Kasumi-1 (cell line): Measurements from ENCODE around the gene ANKRD28.

Experiments used
- DNase-seq, 2 experiments: peaks; one replicate each; lab custom pipeline; 2025; lab: John Stamatoyannopoulos, UW

Gene ANKRD28

DNA sequence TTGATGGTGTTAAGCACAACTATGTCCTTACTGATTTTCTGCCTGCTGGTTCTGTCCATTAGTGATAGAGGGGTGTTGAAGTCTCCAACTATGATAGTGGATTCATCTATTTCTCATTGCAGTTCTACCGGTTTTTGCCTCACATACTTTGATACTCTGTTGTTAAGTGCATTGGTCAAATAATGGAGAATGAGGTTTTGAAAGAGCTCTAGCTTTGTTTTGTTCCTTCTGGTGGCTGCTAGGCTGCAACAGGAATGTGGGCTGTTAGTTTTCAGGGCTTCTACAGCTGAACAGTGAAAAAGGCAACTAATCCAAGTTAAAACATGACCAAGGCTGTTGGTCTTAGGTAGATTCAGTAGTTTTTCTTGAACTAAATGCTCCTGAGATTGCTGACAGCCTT, 133.6 kb downstream of the ANKRD28 start:
- DNase-seq: no peak

DNA sequence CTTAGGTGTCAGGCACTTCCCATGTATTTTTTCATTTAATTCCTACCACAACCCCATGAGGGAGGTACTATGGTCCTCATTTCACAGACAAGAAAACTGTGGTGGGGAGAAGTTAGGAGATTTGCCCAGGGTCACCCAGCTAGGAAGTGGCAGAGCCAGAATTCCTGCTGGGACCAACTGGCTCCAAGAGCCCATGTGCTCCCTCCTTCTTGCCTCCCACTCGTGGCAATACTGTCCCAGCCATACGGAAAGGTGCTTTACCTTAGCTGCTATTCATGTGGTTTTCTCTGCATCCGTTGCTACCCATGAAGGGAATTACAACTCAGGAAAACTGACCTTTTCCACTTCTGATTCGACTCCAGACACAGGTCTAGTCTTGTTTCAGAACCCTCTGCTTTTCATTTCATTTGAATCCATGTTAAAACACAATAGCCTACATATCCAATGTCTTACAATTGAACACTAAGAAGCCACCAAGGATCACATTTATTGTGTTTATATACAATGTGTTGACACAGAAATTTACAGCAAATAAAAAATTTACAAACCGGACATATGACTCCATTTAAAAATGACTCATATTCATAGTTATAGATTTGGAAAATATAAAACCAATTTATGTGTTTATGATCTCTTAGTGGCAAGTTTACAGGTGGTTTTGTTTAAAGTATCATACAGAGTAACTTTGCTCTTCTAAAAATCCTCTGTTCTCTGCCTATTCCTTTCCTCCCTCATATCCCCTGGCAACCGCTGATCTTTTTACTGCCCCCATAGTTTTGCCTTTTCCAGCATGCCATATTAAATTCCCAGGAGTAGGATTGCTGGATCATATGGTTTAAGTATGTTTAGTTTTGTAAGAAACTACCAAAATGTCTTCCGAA, 137.5 kb downstream of the ANKRD28 start:
- no peak for DNase-seq

- DNase-seq: no peak
Measured at GRCh38 chr3:15659254-15659975, 138.4 kb downstream of the ANKRD28 start.

GRCh38 chr3:15657016-15657415, 140.8 kb downstream of the ANKRD28 start:
- DNase-seq: peak; percentile 93 to 94

GRCh38 chr3:15656342-15656741, 141.4 kb downstream of the ANKRD28 start:
- no peak for DNase-seq

- DNase-seq: no peak
Measured at GRCh38 chr3:15654891-15655290, 142.9 kb downstream of the ANKRD28 start.

DNA sequence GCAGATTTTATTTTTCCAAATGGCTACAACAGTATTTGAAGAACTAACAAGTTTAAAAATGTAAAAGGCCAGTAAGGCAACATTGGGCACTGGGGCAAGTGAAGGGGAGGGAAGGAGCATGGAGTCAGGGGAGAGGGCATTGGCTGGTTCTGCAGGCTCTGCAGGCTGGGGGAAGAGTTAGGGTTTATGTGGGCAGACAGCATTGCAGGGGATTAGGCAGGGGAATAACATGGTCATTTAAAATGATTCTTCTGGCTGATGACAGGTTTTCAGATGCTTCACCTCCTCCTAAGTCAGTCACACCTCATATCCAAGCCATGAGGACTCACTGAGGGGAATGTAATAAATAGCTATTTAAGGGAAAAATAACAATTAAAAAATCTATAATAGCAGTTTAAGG, 143.7 kb downstream of the ANKRD28 start:
- no peak for DNase-seq

DNA sequence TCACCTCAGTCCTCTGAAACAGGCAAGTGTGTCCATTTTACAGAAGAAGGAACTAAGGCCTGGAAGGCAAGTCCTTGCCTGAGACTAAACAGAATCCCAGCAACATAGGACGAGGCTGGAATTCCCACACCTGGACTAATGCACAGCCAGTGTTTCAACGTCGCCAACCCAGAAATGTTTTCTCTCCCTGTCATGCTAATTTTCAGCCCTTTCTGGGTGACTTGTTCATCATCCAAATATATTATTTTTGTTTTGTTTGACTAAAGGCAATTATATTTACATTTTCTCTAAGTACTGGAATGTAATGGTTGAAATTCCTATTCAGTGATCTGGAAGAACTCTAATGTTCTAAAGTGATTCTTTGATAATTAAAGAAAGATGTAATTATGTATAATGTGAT, 144.5 kb downstream of the ANKRD28 start:
- DNase-seq: no peak

- DNase-seq: no peak
Measured at GRCh38 chr3:15651396-15651795, 146.4 kb downstream of the ANKRD28 start.

DNA sequence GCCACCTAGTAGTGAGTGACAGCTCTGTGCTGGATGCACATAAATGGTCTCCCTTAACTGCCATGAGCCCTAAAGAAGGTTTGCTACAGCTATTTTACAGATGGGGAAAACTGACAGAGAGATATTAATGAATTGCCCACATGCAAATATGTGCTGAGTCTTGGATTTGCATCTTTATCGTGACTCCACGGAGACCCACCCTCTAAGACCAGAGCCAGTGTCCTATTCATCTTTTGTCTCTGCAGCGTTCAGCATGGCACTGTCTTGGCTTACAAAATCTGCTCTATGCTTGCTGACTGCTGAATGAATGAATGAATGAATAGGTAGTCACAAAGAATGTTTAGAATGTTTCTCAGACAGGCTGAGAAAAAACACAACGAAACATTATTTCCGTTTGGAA, 147.9 kb downstream of the ANKRD28 start:
- no peak for DNase-seq

GRCh38 chr3:15649341-15649740, 148.4 kb downstream of the ANKRD28 start:
- no peak for DNase-seq

GRCh38 chr3:15647611-15648167, 150.1 kb downstream of the ANKRD28 start:
- DNase-seq: peak; percentile 57 to 66

- DNase-seq: no peak
Measured at GRCh38 chr3:15646851-15647511, 150.8 kb downstream of the ANKRD28 start.

DNA sequence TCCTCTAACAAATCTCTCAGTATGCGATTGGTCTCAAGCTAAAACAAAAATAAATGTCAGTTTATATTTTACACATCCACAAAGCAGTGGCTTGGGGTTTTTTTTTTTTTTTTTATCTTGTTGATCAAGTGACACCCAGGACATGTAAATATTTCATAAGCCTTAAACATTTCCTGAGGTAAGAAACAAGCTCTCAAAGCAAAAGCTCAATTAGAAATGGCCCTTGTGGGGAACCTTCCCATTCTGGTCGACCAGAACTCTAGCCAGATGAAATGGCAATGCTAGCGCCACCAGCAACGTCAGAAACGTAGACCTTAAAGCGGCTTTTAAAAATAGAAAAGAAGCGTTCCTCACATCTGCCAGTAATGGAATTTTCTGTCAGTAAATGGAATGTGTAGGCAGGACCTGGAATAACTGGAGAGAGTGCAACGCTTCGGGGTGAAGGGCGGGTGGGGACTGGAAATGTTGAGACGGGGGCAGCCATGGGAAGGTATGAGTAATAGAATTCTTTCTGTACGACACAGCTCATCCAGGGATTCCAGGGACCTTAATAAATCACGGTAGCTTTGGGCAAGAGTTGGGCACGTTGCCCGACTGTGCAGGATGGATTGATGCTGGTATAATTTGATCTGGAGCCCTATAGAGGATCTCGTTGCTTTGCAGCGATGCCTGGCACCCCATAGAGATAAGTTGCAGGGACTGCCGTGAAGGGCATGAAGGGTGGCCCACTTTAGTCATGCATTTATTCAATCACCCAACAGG, 151.9 kb downstream of the ANKRD28 start:
- DNase-seq: no peak

DNA sequence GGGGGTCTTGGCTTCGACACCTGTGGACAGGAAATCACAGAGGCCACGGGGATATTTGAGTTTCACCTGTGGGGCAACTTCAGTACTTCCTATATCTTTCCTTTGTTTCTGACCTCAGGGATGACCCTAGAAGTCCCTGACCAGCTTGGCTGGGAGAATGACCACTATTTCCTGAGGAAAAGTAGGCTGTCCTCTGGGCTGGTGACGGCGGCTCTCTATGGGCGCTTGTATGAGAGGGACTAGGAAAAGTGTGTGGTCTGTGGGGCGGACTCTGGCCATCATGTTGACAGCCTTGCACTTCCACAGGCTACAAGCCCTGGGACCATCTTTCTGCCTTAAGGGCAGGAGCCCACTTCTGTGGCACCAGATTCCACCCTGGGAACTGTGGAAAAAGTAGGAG, 152.5 kb downstream of the ANKRD28 start:
- DNase-seq: no peak

GRCh38 chr3:15638891-15639262, 158.9 kb downstream of the ANKRD28 start:
- DNase-seq: no peak

- DNase-seq: no peak
Measured at GRCh38 chr3:15638193-15638890, 159.4 kb downstream of the ANKRD28 start.

DNA sequence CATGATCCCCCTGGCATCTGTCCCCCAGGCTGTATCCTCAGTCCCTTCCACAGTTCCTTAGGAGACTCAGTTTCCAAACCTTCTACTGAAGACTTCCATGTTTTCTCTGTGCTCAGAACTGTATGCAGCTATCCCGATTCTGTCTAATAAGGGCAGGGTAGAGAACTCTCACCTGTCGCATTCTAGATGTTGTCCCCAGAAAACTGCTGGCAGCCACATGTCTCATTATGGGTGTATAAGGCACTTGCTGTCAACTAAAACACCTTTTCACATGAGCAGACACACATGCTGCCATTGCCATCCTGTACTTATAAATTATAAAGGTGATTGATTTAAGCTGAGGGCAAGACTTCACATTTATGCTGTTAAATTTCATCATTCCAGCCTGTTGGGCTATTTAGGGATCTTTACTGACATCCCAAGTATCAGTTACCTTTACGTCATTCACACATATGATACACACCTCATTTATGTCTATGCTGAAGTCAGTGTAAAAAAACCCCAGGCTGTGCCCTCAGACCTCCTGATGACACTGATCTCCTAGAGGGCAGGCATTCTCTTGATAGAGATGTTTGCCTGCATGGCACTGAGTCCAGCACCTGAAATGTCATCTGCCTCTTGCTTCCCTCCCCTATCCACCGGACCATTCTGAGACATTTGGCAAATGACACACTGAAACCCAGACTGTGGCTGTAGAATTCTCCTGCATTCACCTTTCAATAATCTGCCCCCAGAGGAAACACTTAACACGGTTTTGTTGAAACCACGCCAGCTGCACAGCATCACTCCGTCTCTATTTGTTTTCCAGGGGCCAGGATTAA, 160.4 kb downstream of the ANKRD28 start:
- no peak for DNase-seq

DNA sequence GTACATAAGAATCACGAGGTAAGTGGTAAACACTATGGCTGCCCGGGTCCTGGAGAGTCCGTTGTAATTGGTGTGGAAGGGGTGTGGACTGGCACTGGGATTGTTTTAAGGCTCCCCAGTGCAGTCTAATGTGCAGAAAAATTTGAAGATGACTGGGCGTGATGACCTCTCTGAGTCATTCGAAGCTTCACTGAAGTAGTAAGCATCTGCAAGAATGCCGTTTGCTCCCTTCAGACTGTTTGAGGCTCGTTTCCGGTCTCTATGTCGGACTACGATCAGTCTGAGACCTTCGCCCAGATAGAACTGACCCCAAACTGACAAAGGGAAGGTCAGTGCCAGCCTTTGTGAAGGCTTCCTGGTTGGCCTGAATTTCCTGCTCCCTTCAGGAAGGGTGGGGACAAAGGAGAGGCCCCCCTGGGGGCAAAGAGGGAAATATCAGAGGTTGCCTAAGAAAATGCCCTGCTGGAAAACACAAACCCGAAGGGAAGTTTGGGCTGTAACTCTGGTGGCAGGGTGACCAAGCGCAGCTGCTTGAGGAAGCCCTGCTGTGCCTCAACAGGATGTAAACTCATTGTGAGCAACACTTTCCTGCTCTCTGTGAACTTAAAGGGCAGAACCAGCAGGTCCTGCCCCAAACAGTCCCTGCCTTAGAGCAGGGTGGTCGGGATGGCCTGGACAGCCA, 161.6 kb downstream of the ANKRD28 start:
- peak; percentile 33 to 41 for DNase-seq
